HG02970 (cell line): ENCODE results near the gene OLFM2.

ENCODE experiments used
- ATAC-seq: cut with Tn5 transposase; IDR thresholded peaks from one replicate; pipeline ENCODE4 v1.9.1; 2021; ENCODE audit warnings: mild to moderate bottlenecking, moderate library complexity, moderate number of reproducible peaks; ENCODE audit not compliant: unreplicated experiment, low FRiP score

Gene OLFM2

GRCh38 chr19:9912551-9913236 lies 23.6 kb downstream of the OLFM2 start:
- no peak for ATAC-seq

- ATAC-seq, result no peak
These were observed 24.7 kb downstream of the OLFM2 start for GRCh38 chr19:9911524-9912185.

GRCh38 chr19:9910625-9911024 lies 25.7 kb downstream of the OLFM2 start:
- ATAC-seq, result no peak

GRCh38 chr19:9909251-9909650 lies 27.1 kb downstream of the OLFM2 start:
- ATAC-seq, result no peak

- ATAC-seq, result no peak
These were observed 29.7 kb downstream of the OLFM2 start for GRCh38 chr19:9906475-9907087.

- ATAC-seq, result no peak
These were observed 33.0 kb downstream of the OLFM2 start for GRCh38 chr19:9903336-9903735.

- no peak for ATAC-seq
These were observed 34.7 kb downstream of the OLFM2 start for GRCh38 chr19:9901642-9902041.

GRCh38 chr19:9901020-9901419 lies 35.3 kb downstream of the OLFM2 start:
- ATAC-seq, result no peak

GRCh38 chr19:9891609-9892373 lies 44.5 kb downstream of the OLFM2 start:
- no peak for ATAC-seq

GRCh38 chr19:9885077-9885552 lies 51.2 kb downstream of the OLFM2 start:
- ATAC-seq, result no peak

GRCh38 chr19:9883764-9884163 lies 52.6 kb downstream of the OLFM2 start:
- no peak for ATAC-seq

- ATAC-seq, result no peak
These were observed 53.0 kb downstream of the OLFM2 start for GRCh38 chr19:9883231-9883758.

GRCh38 chr19:9881720-9882119 lies 54.6 kb downstream of the OLFM2 start:
- no peak for ATAC-seq

- no peak for ATAC-seq
These were observed 57.7 kb downstream of the OLFM2 start for GRCh38 chr19:9878511-9879196.

- no peak for ATAC-seq
These were observed 58.4 kb downstream of the OLFM2 start for GRCh38 chr19:9877780-9878510.

GRCh38 chr19:9875796-9876195 lies 60.5 kb downstream of the OLFM2 start:
- no peak for ATAC-seq

- no peak for ATAC-seq
These were observed 61.2 kb downstream of the OLFM2 start for GRCh38 chr19:9875031-9875627.

GRCh38 chr19:9872618-9873242 lies 63.6 kb downstream of the OLFM2 start:
- ATAC-seq, result no peak
